ENCODE results near the gene EGLN2.
"Not testable (repeated sequence)": the region's sequence is repeated elsewhere in the genome, so short reads cannot be mapped to it uniquely, and the experiment has no call there.

Gene EGLN2

GRCh38 chr19:40850277-40850676 is 51.3 kb downstream of the EGLN2 start, which contains the start of gene CYP2A6:
CYP2A6 (minus strand) TSS chr19:40850447; CDS start chr19:40850426, 21 bp downstream.
- not testable (repeated sequence) for DNase-seq

GRCh38 chr19:40852467-40853152 is 53.6 kb downstream of the EGLN2 start:
- not testable (repeated sequence) for DNase-seq

Data from NCI-H69 (cell line).